SW480 (cell line): ENCODE results near the gene PAQR5.
"Not testable (repeated sequence)": the region's sequence is repeated elsewhere in the genome, so short reads cannot be mapped to it uniquely, and the experiment has no call there.

Experiments used
- DNase-seq: peaks from one replicate; pipeline ENCODE4 v3.0.0-alpha.2; 2016; ENCODE audit warnings: low spot score

The PAQR5 gene

GRCh38 chr15:69357773-69358771 lies 59.4 kb downstream of the PAQR5 start:
- DNase-seq = peak; percentile 63

DNA sequence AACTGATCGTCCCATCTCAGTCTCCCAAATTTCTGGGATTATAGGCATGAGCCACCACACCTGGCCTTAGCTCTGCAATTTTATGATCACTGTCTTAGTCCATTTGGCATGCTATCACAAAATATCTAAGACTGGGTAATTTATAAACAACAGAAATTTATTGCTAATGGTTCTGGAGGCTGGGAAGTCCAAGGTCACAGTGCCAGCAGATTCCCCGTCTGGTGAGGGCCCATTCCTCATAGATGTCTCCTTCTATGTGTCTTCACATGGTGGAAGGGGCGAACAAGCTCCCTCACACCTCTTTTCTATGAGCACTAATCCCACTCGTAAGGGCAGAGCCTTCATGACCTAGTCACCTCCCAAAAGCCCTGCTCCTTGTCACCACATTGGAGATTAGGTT lies 60.1 kb downstream of the PAQR5 start:
- DNase-seq = no peak

GRCh38 chr15:69359722-69360121 lies 61.0 kb downstream of the PAQR5 start:
- DNase-seq = no peak

- DNase-seq = no peak
Observed at GRCh38 chr15:69360642-69361041, 61.9 kb downstream of the PAQR5 start.

GRCh38 chr15:69367236-69367635 lies 68.5 kb downstream of the PAQR5 start:
- no peak for DNase-seq

- DNase-seq = no peak
Observed at GRCh38 chr15:69369631-69370030, 70.9 kb downstream of the PAQR5 start.

DNA sequence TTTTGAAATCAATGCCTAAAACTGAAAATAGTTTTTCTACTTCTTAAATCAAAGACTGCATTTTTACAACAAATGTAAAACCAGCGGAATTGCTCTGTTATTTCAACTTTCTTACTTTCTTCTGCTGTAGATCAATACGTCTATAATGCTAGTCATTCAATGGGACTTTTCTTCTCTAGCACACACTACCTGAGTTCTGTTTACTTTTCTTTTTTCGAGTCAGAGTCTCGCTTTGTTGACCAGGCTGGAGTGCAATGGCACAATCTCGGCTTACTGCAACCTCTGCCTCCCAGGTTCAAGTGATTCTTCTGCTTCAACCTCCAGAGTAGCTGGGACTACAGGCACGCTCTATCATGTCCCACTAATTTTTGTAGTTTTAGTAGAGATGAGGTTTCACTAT lies 74.7 kb downstream of the PAQR5 start:
- DNase-seq = no peak

GRCh38 chr15:69375151-69375790 lies 76.6 kb downstream of the PAQR5 start:
- no peak for DNase-seq

DNA sequence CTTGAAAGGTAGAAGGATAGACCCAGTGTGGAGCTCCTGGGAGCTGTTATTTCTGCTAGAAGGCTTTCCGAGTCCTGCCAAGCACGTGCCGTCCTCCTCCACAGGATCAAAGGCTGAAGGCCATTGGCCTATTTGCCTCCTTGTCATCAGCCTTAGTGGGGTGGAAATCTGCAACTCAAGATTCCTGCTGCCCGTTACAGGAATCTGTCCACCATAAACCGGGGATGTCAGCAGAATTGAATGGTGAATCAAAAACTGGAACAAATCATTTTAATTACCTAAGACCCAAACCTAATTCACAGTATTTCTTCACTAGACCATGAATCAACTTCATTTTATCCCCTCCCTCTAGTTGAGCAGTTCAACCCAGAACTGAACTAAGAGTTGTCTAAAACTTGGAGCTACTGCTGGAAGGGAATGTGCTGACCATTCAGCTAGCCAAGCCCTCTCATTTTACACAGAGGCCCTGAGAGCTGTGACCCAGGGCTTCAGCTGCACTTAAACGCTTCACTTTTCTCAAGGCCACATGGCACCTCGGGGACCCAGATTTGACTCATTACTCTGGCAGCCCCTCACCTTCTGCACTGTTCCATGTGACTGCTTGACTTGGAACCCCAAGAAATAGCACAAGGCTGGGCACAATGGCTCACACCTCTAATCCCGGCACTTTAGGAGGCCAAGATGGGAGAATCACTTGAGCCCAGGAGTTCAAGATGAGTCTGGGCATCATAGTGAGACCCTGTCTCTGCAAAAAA lies 78.7 kb downstream of the PAQR5 start:
- no peak for DNase-seq

- DNase-seq = no peak
Observed at GRCh38 chr15:69380100-69380725, 81.5 kb downstream of the PAQR5 start.

- DNase-seq = no peak
Observed at GRCh38 chr15:69380726-69381105, 82.0 kb downstream of the PAQR5 start.

- not testable (repeated sequence) for DNase-seq
Observed at GRCh38 chr15:69382176-69382575, 83.5 kb downstream of the PAQR5 start.

DNA sequence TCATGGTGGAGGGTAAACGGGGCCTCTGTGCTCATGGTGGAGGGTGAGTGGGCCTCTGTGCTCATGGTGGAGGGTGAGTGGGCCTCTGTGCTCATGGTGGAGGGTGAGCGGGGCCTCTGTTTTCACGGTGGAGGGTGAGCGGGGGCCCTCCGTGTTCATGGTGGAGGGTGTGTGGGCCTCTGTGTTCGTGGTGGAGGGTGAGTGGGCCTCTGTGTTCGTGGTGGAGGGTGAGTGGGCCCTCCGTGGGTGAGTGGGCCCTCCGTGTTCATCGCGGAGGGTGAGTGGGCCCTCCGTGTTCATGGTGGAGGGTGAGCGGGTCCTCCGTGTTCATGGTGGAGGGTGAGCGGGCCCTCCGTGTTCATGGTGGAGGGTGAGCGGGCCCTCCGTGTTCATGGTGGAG lies 85.4 kb downstream of the PAQR5 start:
- DNase-seq = not testable (repeated sequence)

DNA sequence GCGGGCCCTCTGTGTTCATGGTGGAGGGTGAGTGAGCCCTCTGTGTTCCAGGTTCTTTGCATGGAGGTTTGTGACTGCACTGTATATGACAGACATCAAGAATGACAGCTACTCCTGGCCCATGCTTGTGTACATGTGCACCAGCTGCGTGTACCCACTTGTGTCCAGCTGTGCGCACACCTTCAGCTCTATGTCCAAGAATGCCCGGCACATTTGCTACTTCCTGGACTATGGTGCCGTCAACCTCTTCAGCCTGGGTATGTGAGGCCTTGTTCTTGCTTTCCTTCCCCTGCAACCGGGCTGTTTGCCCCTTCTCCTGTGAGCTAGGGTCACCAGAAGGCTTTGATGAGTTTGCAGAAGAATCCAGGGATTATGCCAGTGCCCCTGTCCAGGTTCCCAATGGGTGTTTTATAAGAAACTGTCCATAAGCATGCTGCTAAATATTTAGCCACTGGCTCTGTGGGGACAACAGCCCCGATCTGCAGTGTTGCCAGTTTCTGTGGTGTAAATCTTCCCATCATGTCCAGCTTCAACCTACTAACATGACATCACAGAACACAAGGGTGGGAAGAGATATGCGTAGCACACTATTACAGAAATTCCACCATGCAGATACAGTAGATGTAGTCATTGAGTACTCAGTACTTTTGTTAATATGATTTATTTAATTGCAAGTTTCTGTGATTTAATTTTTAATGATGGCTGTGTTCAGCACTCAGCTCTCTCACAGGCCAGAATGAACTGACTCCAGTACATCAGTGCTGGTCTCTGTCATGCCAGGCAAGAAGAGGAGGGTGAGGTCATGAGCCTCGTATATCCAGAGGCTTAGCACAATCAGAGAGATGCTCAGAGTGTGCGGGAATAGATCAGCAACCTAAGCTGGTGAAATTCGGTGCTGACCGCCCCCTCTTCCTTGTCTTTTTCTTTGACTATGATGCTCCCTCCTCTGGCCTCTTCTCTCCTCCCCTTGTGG lies 86.2 kb downstream of the PAQR5 start:
- no peak for DNase-seq

DNA sequence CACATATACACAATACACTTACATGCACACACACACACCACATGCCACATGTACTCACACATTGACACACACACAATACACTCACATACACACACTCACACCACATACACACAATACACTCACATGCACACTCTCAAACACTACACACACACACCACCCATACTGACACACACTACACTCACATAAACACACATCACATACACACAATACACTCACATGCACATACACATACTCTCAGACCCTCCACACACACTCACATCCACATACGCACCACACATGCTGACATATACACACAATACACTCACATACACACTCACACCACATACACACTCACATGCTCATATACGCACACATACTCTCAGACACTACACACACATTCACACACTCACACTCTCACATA lies 87.1 kb downstream of the PAQR5 start:
- DNase-seq = no peak

GRCh38 chr15:69386284-69386683 lies 87.6 kb downstream of the PAQR5 start:
- no peak for DNase-seq

- DNase-seq = no peak
Observed at GRCh38 chr15:69388260-69388705, 89.6 kb downstream of the PAQR5 start.

DNA sequence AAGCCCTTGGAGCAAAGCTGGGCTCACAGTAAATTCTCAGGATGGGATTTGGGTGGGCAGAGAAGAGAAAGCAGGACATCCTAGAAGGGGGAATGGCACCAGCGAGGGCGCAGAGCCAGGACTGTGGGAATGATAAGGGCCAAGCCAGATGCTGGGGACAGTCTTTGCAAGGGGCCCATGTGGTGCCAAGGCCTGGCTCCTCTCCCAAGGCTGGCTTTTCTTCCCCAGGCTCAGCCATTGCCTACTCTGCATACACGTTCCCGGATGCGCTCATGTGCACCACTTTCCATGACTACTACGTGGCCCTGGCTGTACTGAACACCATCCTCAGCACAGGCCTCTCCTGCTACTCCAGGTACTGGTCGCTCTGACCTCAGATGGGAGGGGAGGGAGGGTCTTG lies 90.7 kb downstream of the PAQR5 start:
- no peak for DNase-seq

- DNase-seq = peak; percentile 70
Observed at GRCh38 chr15:69390575-69390974, 91.9 kb downstream of the PAQR5 start.

- DNase-seq = no peak
Observed at GRCh38 chr15:69391046-69391757, 92.5 kb downstream of the PAQR5 start.
